Upper lobe of left lung (tissue), 6 donors: ENCODE data around the gene STIM1. TPM values are rescaled to one million over a fixed set of nuclear protein-coding genes. Genes with fewer than 3 reads are reported as not detected.
A peak's percentile ranks its signal among the peaks of the same experiment; 100 is the strongest.

ENCODE experiments used
- ATAC-seq, 2 donors: fragments of 200-7000 bp; cut with Tn5 transposase; one replicate each; pipeline ENCODE4 v1.9.1; 2022; ENCODE audit warnings: mild to moderate bottlenecking in 2 of 2, moderate library complexity in 2 of 2; ENCODE audit not compliant: low FRiP score in 2 of 2
- DNase-seq, 2 donors: peaks; one replicate each; pipeline ENCODE4 v3.0.0-alpha.2; 2019 to 2020
- H3K27ac ChIP-seq, 4 donors: fragments of 200-600 bp; sonication (generic); one replicate each; pipeline ENCODE4 v1.5.1; 2016 to 2019
- H3K27me3 ChIP-seq, 4 donors: fragments of 200-600 bp; sonication (generic); one replicate each; pipeline ENCODE4 v1.5.1; 2017 to 2019
- H3K36me3 ChIP-seq, 4 donors: fragments of 200-600 bp; sonication (generic); one replicate each; pipeline ENCODE4 v1.5.1; 2016 to 2019
- H3K4me1 ChIP-seq, 4 donors: fragments of 200-600 bp; sonication (generic); one replicate each; pipeline ENCODE4 v1.5.1; 2018 to 2019
- H3K4me3 ChIP-seq, 4 donors: fragments of 200-600 bp; sonication (generic); one replicate each; pipeline ENCODE4 v1.5.1; 2017 to 2019; ENCODE audit warnings: mild to moderate bottlenecking in 2 of 4, moderate library complexity in 1 of 4
- H3K9me3 ChIP-seq, 4 donors: fragments of 200-600 bp; sonication (generic); one replicate each; pipeline ENCODE4 v1.5.1; 2018 to 2019
- CTCF ChIP-seq, 6 experiments: fragments of 450-650 bp in 4 of 6; fragments of 200-600 bp in 2 of 6; sonication (generic) in 2 of 6; IDR thresholded peaks; one replicate each; pipeline ENCODE4 v1.5.1; 2016 to 2019; ENCODE audit warnings: antibody characterized with exemption in 6 of 6
- EP300 ChIP-seq, 4 donors: sonication (generic); formaldehyde crosslinking; IDR thresholded peaks; one replicate each; pipeline ENCODE4 v1.5.1; 2017; ENCODE audit warnings: antibody characterized with exemption in 4 of 4, control low read depth in 2 of 4
- POLR2A ChIP-seq, 4 donors: fragments of 450-650 bp; IDR thresholded peaks; one replicate each; pipeline ENCODE4 v1.5.1; 2016 to 2017; ENCODE audit warnings: antibody characterized with exemption in 4 of 4, mild to moderate bottlenecking in 2 of 4
- POLR2AphosphoS5 ChIP-seq, 2 donors: sonication (generic); formaldehyde crosslinking; IDR thresholded peaks; one replicate each; pipeline ENCODE4 v1.5.1; 2017; ENCODE audit warnings: antibody characterized with exemption in 2 of 2
- WGBS, 2 donors: methylation state at CpG; one replicate each; pipeline ENCODE4 v1.1.5; 2017 to 2018; 5-methylcytosine and 5-hydroxymethylcytosine counted together
- total RNA-seq, 6 donors: library from RNA; depleted of rRNA in 4 of 6; stranded (reverse); fragments of >200 nt in 4 of 6; gene quantifications; one replicate each; pipeline versions ENCODE4 v1.1.0 to v1.2.1, GENCODE V29; 2016 to 2021
- donor health status: DM: no; HTN: no; CAD: no; lungs with moderate emphysema.
- donor health status: DM: no; HTN: yes; CAD: no; lungs with severe emphysema.

The STIM1 gene
- total RNA-seq, 6 donors from 2014 or later = 39.7 to 81.8 (median 56.5) TPM

GRCh38 chr11:3825473-3826154 is 29.9 kb upstream of the STIM1 start:
- peaks cover under 1 to 8% (median 5%) of the 10 kb centered on the region in 4 donors for H3K4me1 ChIP-seq
- WGBS, 2 donors = 74 to 77% methylated on average over 7 to 8 of the region's 8 CpGs
- no peak overlapping the region for H3K4me3 ChIP-seq
- H3K27me3 ChIP-seq = no peaks in the 10 kb centered on the region
- DNase-seq (no peak), ATAC-seq (peak in 1 of 2 donors; percentile 8)
- H3K9me3 ChIP-seq = no peaks in the 10 kb centered on the region
- TF ChIP-seq EP300 (IDR thresholded peaks at IDR 0.05) (no peak), CTCF (IDR thresholded peaks at IDR 0.05) (no peak), POLR2AphosphoS5 (IDR thresholded peaks at IDR 0.05) (no peak), POLR2A (IDR thresholded peaks at IDR 0.05) (no peak)
- peaks cover 14 to 52% (median 31%) of the 10 kb centered on the region in 4 donors for H3K36me3 ChIP-seq
- peak overlapping the region in 2 of 4 donors; percentile 17 to 33 for H3K27ac ChIP-seq

DNA sequence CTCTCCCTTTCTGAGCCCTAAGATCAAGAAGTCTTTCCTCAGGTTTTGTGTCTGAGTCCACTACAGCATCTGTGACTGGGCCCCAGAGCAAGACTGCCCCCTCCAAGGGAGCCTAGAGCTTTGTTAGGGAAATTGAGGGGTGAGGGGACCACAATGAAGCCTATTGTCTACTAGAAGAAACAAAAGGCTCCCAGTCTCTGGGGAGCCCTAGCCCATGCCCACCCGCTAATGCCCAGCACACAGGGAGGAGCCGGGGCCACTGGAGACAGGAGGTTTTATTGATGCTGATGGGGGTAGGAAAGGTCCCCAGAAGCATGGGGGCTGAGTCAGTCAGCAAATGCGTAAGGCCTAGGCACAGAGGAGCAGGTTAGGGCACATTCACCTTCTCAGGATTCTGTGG is 28.7 kb upstream of the STIM1 start:
- H3K4me3 ChIP-seq = no peak overlapping the region
- DNase-seq = no peak
- ATAC-seq = no peak
- no peaks in the 10 kb centered on the region for H3K9me3 ChIP-seq
- TF ChIP-seq POLR2AphosphoS5 (IDR thresholded peaks at IDR 0.05) (no peak), POLR2A (IDR thresholded peaks at IDR 0.05) (no peak), CTCF (IDR thresholded peaks at IDR 0.05) (no peak), EP300 (IDR thresholded peaks at IDR 0.05) (no peak)
- H3K27me3 ChIP-seq = no peaks in the 10 kb centered on the region
- peak overlapping the region in 1 of 4 donors; percentile 2 for H3K27ac ChIP-seq
- WGBS, 2 donors = 97 to 98% methylated on average over 3 of the region's 3 CpGs
- H3K36me3 ChIP-seq = peaks cover 14 to 55% (median 31%) of the 10 kb centered on the region in 4 donors
- peaks cover 12 to 20% (median 15%) of the 10 kb centered on the region in 4 donors for H3K4me1 ChIP-seq

GRCh38 chr11:3827434-3828186 is 27.9 kb upstream of the STIM1 start:
- peak in 1 of 2 donors; percentile 64 for DNase-seq
- Histone ChIP-seq H3K36me3 (peaks cover 14 to 55% (median 31%) of the 10 kb centered on the region in 4 donors), H3K4me3 (no peak overlapping the region), H3K27me3 (no peaks in the 10 kb centered on the region), H3K9me3 (no peaks in the 10 kb centered on the region), H3K27ac (no peak overlapping the region), H3K4me1 (peaks cover 21 to 28% (median 24%) of the 10 kb centered on the region in 4 donors)
- 88 to 93% methylated on average over 30 to 33 of the region's 35 CpGs for WGBS, 2 donors
- TF ChIP-seq POLR2AphosphoS5 (IDR thresholded peaks at IDR 0.05) = no peak
- TF ChIP-seq POLR2A (IDR thresholded peaks at IDR 0.05) = no peak
- no peak for TF ChIP-seq EP300 (IDR thresholded peaks at IDR 0.05)
- no peak for TF ChIP-seq CTCF (IDR thresholded peaks at IDR 0.05)
- ATAC-seq = no peak

DNA sequence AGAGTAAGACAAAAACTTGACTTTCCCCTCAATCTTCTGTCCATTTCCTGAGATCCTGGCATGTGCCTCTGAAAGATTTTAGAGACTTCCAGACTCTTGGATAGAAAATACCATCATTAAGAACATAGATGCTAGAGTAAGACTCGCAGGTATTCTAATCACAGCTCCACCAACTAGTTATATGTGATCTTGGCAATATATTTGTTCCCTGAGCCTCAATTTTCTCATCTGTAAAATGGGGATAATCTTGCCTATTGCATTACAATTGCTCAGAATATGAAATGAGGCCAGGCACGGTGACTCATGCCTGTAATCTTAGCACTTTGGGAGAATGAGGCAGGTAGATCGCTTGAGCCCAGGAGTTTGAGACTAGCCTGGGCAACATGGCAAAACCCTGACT is 25.4 kb upstream of the STIM1 start:
- no peak overlapping the region for H3K4me3 ChIP-seq
- ATAC-seq (no peak), DNase-seq (no peak)
- peak overlapping the region in 1 of 4 donors; percentile 99 for H3K27ac ChIP-seq
- H3K27me3 ChIP-seq = no peaks in the 10 kb centered on the region
- H3K9me3 ChIP-seq = no peaks in the 10 kb centered on the region
- WGBS, 2 donors = 93 to 96% methylated on average over 3 of the region's 3 CpGs
- peaks cover 46 to 49% (median 46%) of the 10 kb centered on the region in 4 donors for H3K4me1 ChIP-seq
- TF ChIP-seq CTCF (IDR thresholded peaks at IDR 0.05) (no peak), POLR2AphosphoS5 (IDR thresholded peaks at IDR 0.05) (no peak), EP300 (IDR thresholded peaks at IDR 0.05) (no peak), POLR2A (IDR thresholded peaks at IDR 0.05) (no peak)
- peaks cover 14 to 47% (median 31%) of the 10 kb centered on the region in 4 donors for H3K36me3 ChIP-seq
